HG02970 (cell line): ENCODE data around the gene SORCS2.

Experiments
- ATAC-seq: cut with Tn5 transposase; IDR thresholded peaks from one replicate; pipeline ENCODE4 v1.9.1; 2021; ENCODE audit warnings: mild to moderate bottlenecking, moderate library complexity, moderate number of reproducible peaks; ENCODE audit not compliant: unreplicated experiment, low FRiP score

SORCS2 gene

DNA sequence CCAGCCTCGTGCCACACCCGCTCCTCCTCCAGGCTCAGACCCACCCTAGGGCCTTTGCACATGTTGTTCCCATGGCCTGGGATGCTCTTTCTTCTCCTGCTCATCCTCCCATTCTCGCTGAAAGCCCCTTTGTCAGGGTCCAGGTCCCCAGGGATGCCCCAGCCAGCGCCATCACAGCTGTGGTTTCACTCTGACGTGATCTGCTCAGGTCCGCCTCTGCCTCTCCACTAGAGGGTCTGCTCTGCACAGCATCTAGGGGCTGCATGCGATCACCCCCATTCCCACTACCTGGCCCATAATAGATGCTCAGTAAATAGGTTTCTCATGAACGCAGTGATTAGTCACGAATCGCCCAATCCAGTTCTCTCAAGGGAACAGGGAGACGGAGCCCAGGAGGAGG lies 524.8 kb downstream of the SORCS2 start:
- no peak for ATAC-seq

DNA sequence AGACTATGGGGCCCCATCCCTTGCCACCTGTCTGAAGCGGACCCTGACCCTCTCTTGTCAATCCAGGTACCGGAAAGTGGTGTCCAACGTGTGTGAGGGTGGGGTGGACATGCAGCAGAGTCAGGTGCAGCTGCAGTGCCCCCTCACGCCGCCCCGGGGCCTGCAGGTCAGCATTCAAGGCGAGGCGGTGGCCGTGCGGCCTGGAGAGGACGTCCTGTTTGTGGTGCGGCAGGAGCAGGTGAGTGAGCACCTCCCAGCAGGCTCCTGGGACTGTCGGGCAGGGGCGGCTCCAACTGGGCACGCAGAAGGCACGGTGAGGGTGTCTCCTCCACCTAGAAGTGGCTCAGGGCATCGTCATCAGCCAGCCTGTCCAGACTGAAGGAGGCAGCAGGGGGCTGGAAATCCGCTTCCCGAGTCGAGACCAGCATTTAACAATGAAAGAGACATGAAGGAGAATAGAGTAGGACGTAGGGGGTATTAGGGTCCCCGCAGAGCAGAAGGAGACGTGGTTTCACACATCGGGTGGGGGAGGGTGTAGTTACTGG lies 525.7 kb downstream of the SORCS2 start:
- no peak for ATAC-seq

DNA sequence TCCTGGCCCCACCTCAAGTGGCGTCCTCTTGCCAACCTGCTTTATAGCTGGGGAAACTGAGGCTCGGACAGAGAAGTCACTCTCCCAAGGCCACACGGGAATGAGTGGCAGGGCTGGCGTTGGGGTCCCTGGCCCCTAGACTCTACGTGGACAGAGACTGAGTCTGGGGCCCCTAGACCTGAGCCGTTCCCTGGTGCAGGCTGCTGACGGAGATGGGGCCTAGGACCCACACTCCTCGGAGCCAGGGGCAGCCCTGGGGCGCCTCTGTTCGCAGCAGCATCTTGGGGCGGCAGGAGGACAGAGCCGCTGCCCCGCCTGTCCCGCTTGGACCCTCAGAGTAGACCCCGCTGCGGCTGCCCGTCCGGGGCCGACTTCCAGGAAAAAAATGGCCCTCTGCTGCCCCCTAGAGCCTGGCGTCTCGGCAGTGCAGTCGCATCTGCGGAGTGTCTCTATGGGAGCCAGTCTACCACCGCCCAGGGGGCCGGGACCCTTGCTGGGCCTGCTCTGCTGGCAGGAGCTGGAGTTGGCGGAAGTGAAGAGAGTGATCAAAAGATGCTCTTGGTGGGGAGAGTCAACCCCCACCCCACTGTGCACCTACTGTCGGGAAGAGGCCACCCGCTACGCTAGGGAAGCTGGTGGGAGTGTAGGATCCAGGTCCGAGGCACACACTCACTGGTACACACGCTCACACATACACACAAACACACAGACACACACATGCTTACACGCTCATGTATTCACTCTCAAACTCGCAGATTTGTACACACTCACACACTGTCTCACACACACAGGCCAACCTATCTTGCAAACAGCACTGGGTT lies 527.2 kb downstream of the SORCS2 start:
- ATAC-seq: no peak

DNA sequence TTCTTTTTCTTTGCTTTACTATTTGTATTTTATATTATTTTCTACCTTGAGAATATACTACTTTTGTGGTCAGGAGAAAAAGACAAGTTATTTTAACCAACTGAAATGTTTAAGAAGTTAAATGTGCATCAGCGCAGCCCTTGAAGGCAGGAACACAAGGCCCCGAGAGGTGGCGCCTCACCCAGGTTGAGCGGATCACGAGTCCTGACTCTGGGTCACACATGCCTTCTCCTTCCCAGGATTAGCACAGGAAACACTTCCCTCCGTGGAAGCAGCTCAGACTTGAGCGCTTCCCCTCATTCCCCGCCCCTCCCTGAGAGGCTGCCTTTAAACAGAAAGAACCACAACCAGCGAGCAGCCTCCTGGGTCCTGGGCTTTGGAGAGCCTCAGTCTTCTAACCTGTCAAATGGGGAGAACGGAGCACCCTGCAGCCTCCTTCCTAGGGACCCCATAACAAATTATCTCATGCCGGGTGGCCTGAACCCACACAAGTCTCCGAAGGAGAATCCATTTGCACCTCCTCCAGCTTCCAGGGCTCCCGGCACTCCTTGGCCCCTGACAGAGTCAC lies 529.7 kb downstream of the SORCS2 start:
- ATAC-seq: no peak

DNA sequence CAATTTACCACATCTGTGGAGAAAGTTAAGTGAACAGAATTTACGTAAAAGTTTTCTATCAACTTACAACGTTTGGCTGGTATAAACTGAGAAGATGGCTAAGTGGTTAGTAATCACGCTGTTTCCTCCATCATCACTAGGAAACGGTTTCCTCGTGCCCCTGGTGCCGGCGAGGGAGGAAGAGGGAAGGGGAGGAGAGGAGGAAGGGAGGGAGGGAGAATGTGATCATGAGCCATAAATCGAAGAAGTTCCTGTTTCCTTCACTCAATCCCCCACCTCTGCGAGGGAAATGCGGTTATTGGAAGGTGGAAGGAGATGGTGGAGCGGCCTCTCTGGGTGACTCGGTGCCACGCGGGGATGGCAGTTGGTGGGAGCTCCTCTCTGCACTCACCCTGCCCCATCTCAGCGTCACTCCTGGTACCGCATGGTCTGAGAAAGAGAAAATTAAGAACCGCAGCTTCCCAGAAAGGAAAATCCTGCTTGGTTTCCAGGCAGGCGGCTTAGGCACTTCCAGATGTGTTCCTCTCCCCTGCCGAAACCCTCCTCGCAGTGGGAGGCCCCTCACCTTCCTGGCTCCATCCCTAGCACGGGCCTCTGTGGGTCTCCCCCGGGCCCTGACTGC lies 530.5 kb downstream of the SORCS2 start:
- no peak for ATAC-seq

DNA sequence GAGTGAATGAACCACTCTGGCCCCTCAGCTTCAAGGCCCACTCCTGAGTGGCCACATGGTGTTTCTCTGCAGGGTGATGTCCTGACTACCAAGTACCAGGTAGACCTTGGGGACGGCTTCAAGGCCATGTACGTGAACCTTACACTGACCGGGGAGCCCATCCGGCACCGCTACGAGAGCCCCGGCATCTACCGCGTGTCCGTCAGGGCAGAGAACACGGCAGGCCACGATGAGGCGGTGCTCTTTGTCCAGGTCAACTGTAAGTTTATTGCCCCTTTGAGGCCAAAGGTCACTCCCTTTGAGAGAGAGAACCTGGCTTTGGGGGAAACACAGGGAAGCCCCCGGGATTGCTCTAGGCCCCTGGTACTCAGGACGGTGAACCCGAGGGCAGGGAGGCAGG lies 531.3 kb downstream of the SORCS2 start:
- ATAC-seq: no peak

DNA sequence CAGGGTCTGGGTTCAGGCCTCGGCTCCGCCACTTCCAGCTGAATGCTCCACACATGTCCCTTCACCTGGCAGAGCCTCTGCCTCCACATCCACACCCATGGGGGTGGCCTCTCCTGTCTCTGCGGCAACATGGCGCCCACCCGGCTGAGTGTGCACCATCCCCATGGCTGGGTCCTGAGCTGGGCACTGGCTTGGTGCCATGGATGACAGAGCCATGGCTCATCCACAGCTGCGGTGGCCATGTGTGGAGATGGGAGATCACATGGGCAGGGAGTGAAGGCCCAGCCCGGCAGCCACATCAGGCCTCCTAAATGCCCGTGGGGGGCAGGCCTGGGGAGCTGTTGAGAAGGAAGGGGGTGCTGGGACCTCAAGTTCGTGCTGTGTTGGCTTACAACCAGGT lies 533.6 kb downstream of the SORCS2 start:
- no peak for ATAC-seq

DNA sequence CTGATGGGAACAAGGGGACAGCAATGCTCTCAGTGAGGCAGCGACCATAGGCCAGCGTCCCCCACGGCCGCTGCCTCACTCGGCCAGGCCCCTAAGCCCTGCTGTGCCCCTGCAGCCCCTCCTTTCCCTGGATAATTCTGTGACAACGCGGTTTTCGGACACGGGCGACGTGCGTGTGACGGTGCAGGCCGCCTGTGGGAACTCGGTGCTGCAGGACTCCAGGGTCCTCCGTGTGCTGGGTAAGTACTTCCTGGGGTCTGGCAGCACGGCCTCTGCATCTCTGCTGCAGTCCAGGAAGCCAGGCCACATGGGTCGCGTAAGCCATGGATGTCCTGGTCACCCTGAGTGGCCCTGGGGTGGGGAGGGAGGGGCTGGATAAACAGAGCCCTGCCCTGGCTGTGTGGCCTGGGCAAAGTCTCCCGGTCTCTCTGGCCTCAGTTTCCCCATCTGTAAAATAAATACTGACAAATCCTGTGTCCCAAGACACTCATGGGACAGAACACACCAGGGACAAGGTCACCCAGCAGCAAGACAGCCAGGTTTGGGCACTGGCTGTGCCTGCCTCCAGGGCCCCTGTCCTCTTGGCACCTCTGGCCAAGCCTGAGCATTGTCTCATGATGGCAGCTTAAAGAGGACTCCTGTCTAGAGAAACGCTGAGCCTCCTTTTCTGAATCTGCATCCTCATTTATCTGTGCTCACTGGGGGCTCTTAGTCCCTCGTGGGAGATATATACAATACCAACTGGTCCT lies 534.5 kb downstream of the SORCS2 start:
- no peak for ATAC-seq

DNA sequence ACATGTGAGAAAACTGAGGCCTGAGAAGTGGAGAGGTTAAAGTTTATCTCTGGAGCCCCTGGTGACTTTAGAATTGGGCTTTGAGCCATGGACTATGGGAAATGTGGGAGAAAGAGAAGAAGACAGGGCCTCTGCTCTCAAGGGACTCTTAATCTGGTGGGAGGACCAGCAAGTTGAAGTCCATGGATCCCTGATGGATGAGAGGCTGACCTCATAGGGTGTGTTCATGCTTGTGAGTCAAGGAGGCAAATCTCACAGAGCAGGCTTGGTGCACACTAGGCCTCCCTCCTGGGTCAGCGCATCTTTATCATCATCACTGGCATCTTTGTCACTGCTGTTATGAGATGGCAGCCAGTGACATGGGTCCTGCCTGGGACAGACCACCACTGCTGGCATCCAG lies 535.4 kb downstream of the SORCS2 start:
- no peak for ATAC-seq

DNA sequence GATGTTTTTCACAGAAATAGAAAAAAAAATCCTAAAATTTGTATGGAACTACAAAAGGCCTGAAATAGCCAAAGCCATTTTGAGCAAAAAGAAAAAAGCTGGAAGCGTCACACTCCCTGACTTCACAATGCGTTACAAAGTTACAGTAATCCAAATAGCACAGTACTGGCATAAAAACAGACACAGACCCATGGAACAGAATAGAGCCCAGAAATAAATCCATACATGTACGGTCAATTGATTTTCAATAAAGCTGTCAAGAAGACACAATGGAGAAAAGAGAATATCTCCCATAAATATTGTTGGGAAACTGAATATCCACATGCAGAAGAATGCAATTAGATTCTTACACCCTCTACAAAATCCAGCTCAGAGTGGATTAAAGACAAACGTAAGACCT lies 539.1 kb downstream of the SORCS2 start:
- no peak for ATAC-seq

DNA sequence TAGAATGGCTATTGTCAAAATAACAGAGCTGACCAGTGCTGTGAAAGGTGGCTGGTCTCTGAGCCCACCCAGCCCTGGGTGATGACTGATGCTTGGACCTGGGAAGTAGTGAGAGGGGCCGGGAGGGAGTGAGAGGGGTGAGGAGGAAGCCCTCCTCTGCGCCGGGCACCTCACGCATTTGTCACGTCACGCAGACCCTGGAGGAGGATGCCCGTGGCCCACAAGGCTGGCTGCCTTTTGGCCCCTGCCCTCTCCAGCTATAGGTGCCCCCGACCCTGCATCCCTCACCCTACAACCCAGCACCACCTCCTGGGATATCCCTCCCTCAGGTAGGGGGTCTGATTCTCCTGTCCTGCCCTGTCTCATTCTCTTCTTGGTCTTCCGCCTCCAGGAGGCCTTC lies 539.9 kb downstream of the SORCS2 start:
- ATAC-seq: no peak

DNA sequence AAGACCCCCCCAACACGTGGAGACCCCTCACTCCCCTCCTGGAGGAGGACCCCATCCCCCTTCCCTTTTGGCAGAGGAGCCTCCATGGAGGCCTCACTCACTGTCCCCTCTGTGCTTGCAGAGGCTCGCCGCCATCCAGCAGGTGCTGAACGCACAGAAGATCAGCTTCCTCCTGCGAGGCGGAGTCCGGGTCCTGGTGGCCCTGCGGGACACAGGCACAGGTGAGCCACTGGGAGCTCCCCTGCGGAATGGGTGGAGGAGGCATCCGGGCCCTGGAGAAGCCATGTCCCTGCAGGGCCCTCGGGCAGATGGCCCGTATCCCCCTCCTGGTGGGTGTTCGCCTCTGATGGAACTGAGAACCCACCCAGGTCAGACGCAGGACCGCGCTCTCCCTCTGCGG lies 540.9 kb downstream of the SORCS2 start:
- ATAC-seq: no peak

DNA sequence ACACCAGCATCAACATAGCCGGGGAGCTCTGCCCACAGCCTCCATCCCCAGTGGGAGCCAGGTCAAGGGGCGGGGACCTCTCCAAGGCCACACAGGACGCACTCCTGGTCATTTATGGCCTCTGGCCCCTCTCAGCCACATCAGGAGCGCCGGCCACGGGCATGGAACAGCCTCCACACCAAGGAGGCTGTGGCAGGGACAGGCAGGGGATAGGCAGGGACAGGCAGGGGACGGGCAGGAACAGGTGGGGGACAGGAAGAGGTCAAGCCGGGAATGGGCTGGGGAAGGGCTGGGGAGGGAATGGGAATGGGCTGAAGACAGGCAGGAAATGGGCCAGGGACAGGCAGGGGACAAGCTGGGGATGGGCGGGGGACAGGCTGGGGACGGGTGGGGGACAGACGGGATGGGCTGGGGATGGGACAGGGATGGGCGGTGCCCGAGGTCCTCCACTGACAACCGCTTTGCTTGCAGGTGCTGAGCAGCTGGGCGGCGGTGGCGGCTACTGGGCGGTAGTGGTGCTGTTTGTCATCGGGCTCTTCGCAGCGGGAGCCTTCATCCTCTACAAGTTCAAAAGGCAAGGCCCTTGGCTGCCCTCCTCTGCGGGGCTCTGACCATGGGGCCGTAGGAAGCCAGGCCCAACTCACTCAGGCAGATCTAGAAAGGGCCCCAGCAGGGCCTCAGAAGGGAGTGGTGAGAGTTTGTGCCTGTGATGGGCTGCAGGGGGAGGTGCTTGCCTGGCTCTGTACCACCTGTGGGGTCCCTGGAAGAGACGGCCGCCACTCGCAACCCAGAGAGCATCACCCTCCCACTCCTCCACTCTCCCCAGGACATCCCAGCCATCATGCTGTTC lies 541.7 kb downstream of the SORCS2 start:
- ATAC-seq: no peak

DNA sequence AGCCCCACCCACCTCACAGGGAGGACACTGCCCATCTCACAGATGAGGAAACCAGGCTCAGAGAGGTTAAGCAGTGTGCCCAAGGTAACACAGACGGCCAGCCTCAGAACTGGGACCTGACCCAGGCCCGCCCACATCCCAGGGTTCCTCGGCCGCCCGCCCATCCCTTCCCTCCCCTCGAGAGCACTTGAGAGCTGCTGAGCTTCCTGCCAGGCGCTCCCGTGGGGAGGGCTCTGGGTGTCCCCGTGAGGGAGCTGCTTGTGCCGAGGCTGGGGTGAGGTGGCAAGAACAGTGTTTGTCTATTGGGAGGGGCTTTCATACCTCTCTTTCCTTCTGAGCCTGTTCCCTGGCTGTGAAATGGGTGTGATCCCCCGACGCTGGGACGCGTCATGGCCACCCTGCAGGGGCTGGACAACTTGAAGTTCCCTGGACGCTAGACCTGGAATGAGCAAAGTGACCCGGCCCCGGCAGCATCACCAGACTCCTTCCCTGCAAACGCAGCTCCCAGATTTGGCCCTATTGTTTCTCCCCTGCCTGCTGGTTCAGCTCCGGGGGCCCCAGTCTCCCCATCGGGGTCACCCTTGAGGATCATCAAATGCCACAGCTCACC lies 542.4 kb downstream of the SORCS2 start:
- no peak for ATAC-seq

DNA sequence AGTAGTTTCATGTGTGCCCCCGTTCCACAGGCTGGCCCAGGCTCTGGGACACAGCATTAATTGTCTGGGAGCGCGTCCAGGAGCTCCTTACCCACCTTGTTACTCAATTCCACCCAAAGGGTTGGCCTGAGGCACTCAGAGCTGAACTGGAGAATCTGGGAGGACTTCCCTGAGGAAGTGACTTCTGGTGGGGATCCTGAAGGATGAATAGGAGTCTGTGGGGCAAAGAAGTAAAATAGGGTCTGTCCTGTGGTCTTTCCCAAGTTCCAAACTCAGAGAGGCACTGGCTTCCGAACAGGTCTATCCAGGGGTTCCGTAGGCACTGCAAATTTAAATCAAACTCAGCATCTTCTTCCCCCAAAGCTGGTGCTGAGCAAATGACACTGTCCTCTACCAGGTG lies 543.1 kb downstream of the SORCS2 start:
- ATAC-seq: no peak

DNA sequence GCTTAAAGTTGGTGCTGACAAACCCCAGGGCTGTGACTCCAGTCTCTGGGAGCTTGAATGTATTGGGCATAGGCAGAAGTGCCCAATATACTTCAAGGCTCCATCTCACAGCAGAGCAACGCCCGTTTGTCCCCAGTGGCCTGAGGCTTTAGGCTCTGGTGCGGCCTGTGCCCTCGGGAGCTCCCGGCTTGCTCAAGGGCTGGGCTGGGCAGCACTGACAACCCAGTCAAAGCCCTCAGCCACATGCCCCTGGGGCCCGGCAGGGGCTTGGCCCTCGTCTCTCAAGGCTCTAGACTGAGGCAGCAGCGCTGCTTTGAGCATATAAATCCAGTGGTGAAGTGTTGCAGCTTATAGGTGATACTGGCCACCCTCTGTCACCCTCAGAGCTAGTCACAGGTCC lies 543.6 kb downstream of the SORCS2 start:
- no peak for ATAC-seq

DNA sequence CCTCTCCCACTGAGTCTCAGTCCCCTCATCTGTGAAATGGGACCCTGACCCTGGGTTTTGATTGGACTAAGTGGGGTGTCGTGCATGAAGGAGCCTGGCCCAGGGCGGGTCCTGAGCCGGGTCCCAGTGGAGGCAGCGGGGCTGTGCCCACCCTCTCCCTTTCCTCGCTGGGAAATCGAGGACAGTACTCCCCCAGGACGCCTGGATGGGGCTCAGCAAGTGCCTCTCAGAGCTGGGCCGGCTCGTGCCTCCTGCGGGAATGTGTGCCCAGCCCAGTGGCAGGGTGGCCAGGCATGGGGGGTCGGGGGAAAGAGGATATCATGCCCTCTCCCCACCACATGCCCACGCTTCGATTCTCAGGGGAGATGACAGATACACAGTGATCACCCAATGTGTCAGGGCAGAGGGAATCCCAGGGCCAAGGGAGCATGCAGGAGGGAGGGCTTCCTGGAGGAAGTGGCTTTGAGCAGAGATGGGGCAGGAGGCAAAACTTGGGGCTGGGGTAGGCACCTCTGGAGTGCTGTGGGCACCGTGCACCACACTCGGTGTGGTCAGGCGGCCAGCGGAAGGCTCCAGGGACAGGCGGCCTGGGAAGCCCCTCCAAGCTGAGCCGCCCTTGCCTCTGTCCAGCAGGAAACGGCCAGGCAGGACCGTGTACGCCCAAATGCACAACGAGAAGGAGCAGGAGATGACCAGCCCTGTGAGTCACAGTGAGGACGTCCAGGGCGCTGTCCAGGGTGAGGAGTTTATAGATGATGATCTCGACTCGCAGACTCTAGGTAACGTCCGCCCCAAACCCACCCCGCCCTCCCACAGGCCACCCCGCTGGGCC lies 544.3 kb downstream of the SORCS2 start:
- no peak for ATAC-seq

DNA sequence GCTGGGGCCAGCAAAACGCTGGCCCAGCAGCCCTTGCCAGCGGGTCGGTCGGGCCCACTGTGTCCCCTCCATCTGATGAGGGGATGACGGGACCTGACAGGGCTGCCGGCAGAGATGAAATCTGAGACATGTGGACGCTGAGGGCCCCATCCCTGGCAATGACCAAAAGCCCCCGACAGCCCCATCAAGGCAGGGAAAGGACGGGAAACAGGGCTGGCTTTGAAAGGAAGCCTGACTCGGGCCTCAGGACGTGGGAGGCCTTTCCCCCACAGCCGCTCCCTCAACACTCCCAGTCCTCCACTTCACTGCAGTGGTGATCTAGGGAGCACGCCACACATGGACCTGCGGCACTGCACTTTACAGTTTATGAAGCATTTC lies 544.9 kb downstream of the SORCS2 start:
- ATAC-seq: no peak
